HT1080 (cell line): ENCODE data around the gene WDR5B. TPM values are rescaled to one million over a fixed set of nuclear protein-coding genes. Genes with fewer than 3 reads are reported as not detected.

Experiments
- DNase-seq: peaks from one replicate; pipeline ENCODE4 v3.0.0-alpha.2; 2015; ENCODE audit warnings: low read depth
- small RNA-seq: library from RNA; depleted of rRNA; stranded (forward); fragments of <200 nt; gene quantifications from one replicate; pipeline ENCODE3, GENCODE V24; 2014
- total RNA-seq: library from RNA; depleted of rRNA; stranded (reverse); fragments of >200 nt; shearing (Covaris generic); gene quantifications from 2 replicates; pipeline ENCODE4 v1.2.3, GENCODE V29; 2014; rRNA removed

The WDR5B gene
- total RNA-seq, 1 experiment from 2014 or later = 9.2 TPM

GRCh38 chr3:122374034-122374433 lies 41.8 kb downstream of the WDR5B start:
- DNase-seq = no peak

DNA sequence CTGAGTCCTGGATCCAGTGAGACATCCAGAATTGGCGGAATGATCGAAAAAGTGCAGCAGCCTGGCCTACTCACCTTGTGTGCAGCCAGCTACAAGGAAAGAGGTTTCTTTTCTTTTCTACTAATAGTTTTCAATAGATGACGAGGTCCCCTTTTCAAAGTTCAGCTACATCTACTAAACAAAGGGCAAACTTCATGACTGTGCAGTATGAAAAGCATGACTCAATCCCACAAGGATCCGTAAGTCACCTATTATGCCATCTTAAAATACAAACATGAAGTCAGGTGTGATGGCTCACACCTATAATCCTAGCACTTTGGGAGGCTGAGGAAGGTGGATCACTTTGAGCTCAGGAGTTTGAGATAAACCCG lies 49.5 kb downstream of the WDR5B start:
- no peak for DNase-seq

DNA sequence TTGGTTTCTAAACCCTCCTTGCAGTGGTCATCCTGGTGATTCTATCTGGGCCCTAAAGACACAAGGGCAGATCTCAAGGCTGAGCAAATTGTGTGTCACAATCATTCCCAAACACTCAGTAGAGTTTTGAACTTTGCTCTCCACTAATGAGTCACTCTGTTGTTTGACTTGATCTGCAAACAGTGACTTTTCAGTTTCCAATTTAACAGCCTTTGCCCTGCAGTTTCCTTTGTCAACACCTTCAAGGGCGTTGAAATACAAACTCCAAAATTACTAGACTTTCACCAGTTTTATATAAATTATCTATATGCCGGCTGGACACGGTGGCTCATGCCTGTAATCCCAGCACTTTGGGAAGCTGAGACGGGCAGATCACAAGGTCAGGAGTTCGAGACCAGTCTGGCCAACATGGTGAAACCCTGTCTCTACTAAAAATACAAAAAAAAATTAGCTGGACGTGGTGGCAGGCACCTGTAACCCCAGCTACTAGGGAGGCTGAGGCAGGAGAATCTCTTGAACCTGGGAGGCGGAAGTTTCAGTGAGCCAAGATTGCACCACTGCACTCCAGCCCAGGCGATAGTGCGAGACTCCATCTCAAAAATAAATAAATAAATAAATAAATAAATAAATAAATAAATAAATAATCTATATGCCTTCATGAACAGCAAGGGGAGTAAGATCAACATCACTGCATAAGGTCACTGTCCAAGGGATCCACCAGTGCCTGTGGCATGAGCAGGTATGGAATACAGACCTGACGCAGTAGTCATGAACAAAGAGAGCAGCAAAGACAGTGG lies 50.1 kb downstream of the WDR5B start:
- peak; percentile 76 for DNase-seq

DNA sequence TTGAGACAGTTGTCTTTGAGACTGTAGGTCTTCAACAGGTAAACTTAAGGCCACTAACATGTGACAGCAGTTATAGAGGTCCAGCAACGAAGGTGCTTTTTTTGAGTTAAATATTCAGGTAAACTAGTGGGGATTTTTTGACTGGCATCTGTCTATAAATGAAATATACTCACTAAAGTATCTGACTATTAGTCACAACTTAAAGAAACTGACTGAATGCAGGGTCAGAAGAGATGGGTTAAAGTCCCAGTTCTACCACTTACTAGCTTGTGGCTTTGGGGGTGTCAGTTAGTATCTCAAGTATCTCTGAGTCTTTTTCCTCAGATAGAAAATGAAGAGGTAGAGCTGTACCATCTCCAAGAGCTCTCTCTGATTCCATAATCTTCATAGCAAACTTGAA lies 50.8 kb downstream of the WDR5B start:
- DNase-seq = no peak

DNA sequence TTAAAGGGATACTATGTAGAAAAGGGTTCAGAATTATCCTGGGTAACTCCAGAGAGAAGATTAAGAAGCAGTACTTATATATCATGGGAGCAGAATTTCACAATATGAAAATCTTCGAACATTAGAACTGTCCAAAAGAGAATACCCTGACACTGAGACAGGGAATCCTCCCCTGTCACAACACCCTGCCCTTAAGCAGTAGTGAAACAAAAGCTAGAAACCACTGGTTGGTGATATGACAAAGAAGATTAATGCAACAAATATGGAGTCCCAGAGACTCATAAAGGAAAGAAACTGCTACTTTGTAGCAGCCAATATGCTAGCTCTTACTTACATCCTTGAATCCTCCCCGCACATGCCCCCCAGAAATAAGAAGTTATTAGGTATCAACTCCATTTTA lies 51.4 kb downstream of the WDR5B start:
- DNase-seq = no peak

Small RNA genes within 50 kb of the gene (small RNA-seq; reads per million reads assigned to genes)
- gene AC083798.1 = 0.07 reads per million

Other genes with a start within 250 kb of the WDR5B start
- gene CASR, start 232.4 kb downstream of the WDR5B start, total RNA-seq = not detected in 2 replicates
- gene CSTA, start 90.8 kb downstream of the WDR5B start, total RNA-seq = 0.34 and 1.7 TPM in 2 replicates
- gene MIX23, start 32.8 kb downstream of the WDR5B start, total RNA-seq = 121 and 155 TPM in 2 replicates
- gene FAM162A, start 31.9 kb downstream of the WDR5B start, total RNA-seq = 78.9 and 81.1 TPM in 2 replicates
- gene KPNA1, start 98.9 kb upstream of the WDR5B start, total RNA-seq = 46.1 and 82.6 TPM in 2 replicates
- 10.5 and 10.7 TPM in 2 replicates for gene PARP9, start 148.2 kb upstream of the WDR5B start, total RNA-seq
- gene DTX3L, start 148.3 kb upstream of the WDR5B start, total RNA-seq = 17.4 and 22.5 TPM in 2 replicates
- gene PARP15, start 161.6 kb upstream of the WDR5B start, total RNA-seq = not detected in 2 replicates